K562 (cell line): ENCODE measurements around the gene DPH5. TPM values are rescaled to one million over a fixed set of nuclear protein-coding genes. Genes with fewer than 3 reads are reported as not detected.

Experiments
- ATAC-seq: fragments of 200-7000 bp; cut with Tn5 transposase; 3 replicates; pipeline ENCODE4 v1.9.1; 2020; ENCODE audit warnings: moderate library complexity
- BruUV-seq: library from RNA; stranded (reverse); fragments of 400-500 nt; replicated peaks from 2 replicates; lab custom pipeline; 2021; lab: Mats Ljungman, UMichigan
- CTCF ChIA-PET: fragments of 300-600 bp; formaldehyde crosslinking; extraction: SDS; loops from one replicate; lab custom pipeline; 2021; ENCODE audit warnings: low intra/inter-chr PET ratio; lab: Yijun Ruan, JAX
- POLR2A ChIA-PET: fragments of 300-600, 350-650 bp; sonication (Branson Sonifier 250); formaldehyde crosslinking; extraction: SDS; loops from one replicate; lab custom pipeline; 2021; ENCODE audit warnings: antibody characterized with exemption, inconsistent platforms; lab: Yijun Ruan, JAX
- DNase-seq, 4 experiments: peaks; one replicate each; pipeline versions ENCODE4 v3.0.0 to v3.0.0-alpha.2; 2011 to 2018; ENCODE audit warnings: low spot score in 3 of 4, mixed read lengths in 3 of 4; ENCODE audit errors: extremely low read depth in 1 of 4
- FAIRE-seq: peaks from 2 replicates; lab custom pipeline; 2011; peaks lifted over from hg19 to GRCh38; lab: Jason Lieb, UNC
- H2AFZ ChIP-seq: 2 replicates; pipeline ENCODE4 v1.6.0; 2011; ENCODE audit warnings: low read depth, low read length, control low read depth, inconsistent platforms
- H3K27ac ChIP-seq: fragments of 200-600 bp; 3 replicates; pipeline ENCODE4 v1.8.0; 2011; ENCODE audit warnings: low read depth, mild to moderate bottlenecking, control low read depth, inconsistent platforms, low read length, moderate library complexity, mixed read lengths; ENCODE audit errors: extremely low read depth
- H3K27me3 ChIP-seq, 2 experiments: fragments of 300-600 bp in 1 of 2; 2 replicates in 1 of 2; 3 replicates in 1 of 2; pipeline versions ENCODE4 v1.6.0 to v1.8.0; 2011; ENCODE audit warnings: inconsistent platforms in 2 of 2, low read length in 2 of 2, mild to moderate bottlenecking in 1 of 2, mixed read lengths in 1 of 2, moderate library complexity in 1 of 2; ENCODE audit not compliant: control insufficient read depth in 2 of 2, insufficient read depth in 2 of 2
- H3K36me3 ChIP-seq: fragments of 300-600 bp; 3 replicates; pipeline ENCODE4 v1.8.0; 2011; ENCODE audit warnings: mild to moderate bottlenecking, low read length, inconsistent platforms; ENCODE audit not compliant: control insufficient read depth, insufficient read depth
- H3K4me1 ChIP-seq, 2 experiments: fragments of 200-600 bp in 1 of 2; replicated peaks in 1 of 2; 2 replicates in 1 of 2; 3 replicates in 1 of 2; pipeline versions ENCODE4 v1.5.1 to v1.8.0; 2011; ENCODE audit warnings: inconsistent platforms in 2 of 2, low read length in 2 of 2, mild to moderate bottlenecking in 1 of 2, mixed read lengths in 1 of 2, moderate library complexity in 1 of 2; ENCODE audit not compliant: control insufficient read depth in 2 of 2, insufficient read depth in 2 of 2
- H3K4me2 ChIP-seq: 2 replicates; pipeline ENCODE4 v1.6.1; 2011; ENCODE audit warnings: low read length, control low read depth, inconsistent platforms, mixed read lengths; ENCODE audit not compliant: insufficient read depth
- H3K4me3 ChIP-seq: fragments of 200-600 bp; sonication (generic), shearing (Covaris generic); 2 replicates; pipeline ENCODE4 v1.5.1; 2016; ENCODE audit warnings: control low read depth, inconsistent platforms
- H3K79me2 ChIP-seq: fragments of 200-600 bp; 3 replicates; pipeline ENCODE4 v1.8.0; 2011; ENCODE audit warnings: low read length, inconsistent platforms; ENCODE audit not compliant: control insufficient read depth, insufficient read depth
- H3K9ac ChIP-seq, 2 experiments: 2 replicates each; pipeline versions ENCODE4 v1.6.0 to v1.6.1; 2011; ENCODE audit warnings: low read depth in 2 of 2, low read length in 2 of 2, control low read depth in 1 of 2, inconsistent platforms in 1 of 2, mild to moderate bottlenecking in 1 of 2, mixed read lengths in 1 of 2; ENCODE audit not compliant: insufficient read depth in 1 of 2
- H3K9me1 ChIP-seq: one replicate; pipeline ENCODE4 v1.6.0; 2011; ENCODE audit warnings: inconsistent platforms, mild to moderate bottlenecking, low read length, moderate library complexity; ENCODE audit not compliant: control insufficient read depth, insufficient read depth
- H3K9me3 ChIP-seq: replicated peaks from 2 replicates; pipeline ENCODE4 v1.5.1; 2011; ENCODE audit warnings: low read depth, low read length, inconsistent platforms; ENCODE audit not compliant: control insufficient read depth, insufficient read depth
- H4K20me1 ChIP-seq: replicated peaks from 2 replicates; pipeline ENCODE4 v1.6.1; 2011; ENCODE audit warnings: low read length, inconsistent platforms, mixed read lengths; ENCODE audit not compliant: control insufficient read depth, insufficient read depth
- BRCA1 ChIP-seq, 2 experiments: fragments of 450-650 bp in 1 of 2; sonication (generic) in 1 of 2; formaldehyde crosslinking in 1 of 2; IDR thresholded peaks; 2 replicates each; pipeline versions ENCODE4 v1.5.0 to v1.6.1; 2017 to 2020; ENCODE audit warnings: mild to moderate bottlenecking in 1 of 2, missing genetic modification reagents in 1 of 2
- CREB1 ChIP-seq, 2 experiments: sonication (generic) in 1 of 2; formaldehyde crosslinking in 1 of 2; IDR thresholded peaks; 2 replicates each; pipeline versions ENCODE4 v1.6.1 to v1.8.0; 2012 to 2022; ENCODE audit warnings: inconsistent platforms in 1 of 2, mild to moderate bottlenecking in 1 of 2, missing genetic modification reagents in 1 of 2, moderate library complexity in 1 of 2
- E2F5 ChIP-seq: sonication (generic); formaldehyde crosslinking; IDR thresholded peaks from 2 replicates; pipeline ENCODE4 v1.8.0; 2022; ENCODE audit warnings: mild to moderate bottlenecking, missing genetic modification reagents
- ERF ChIP-seq: fragments of 450-650 bp; formaldehyde crosslinking; IDR thresholded peaks from 2 replicates; pipeline ENCODE4 v1.4.0; 2020; ENCODE audit warnings: mild to moderate bottlenecking, mixed read lengths
- HDAC6 ChIP-seq: IDR thresholded peaks from 2 replicates; pipeline ENCODE4 v1.6.1; 2012; ENCODE audit warnings: low read depth, mild to moderate bottlenecking, control low read depth, inconsistent platforms, low read length, moderate library complexity
- HOMEZ ChIP-seq: fragments of 250-450 bp; sonication (Bioruptor Pico); IDR thresholded peaks from 2 replicates; pipeline ENCODE4 v1.4.0; 2020; ENCODE audit warnings: mild to moderate bottlenecking, moderate library complexity
- NRF1 ChIP-seq, 2 experiments: fragments of 450-650 bp; IDR thresholded peaks in 1 of 2; conservative IDR thresholded peaks in 1 of 2; 2 replicates each; pipeline ENCODE4 v1.6.1; 2014; ENCODE audit warnings: mild to moderate bottlenecking in 2 of 2
- RAD21 ChIP-seq, 2 experiments: fragments of 250-450 bp in 1 of 2; fragments of 450-650 bp in 1 of 2; sonication (Bioruptor Pico) in 1 of 2; formaldehyde crosslinking in 1 of 2; IDR thresholded peaks in 1 of 2; conservative IDR thresholded peaks in 1 of 2; 2 replicates each; pipeline versions ENCODE4 v1.4.0 to v1.8.0; 2020 to 2022; ENCODE audit warnings: mild to moderate bottlenecking in 2 of 2, moderate library complexity in 1 of 2
- RUNX1 ChIP-seq: sonication (generic); IDR thresholded peaks from 2 replicates; pipeline ENCODE4 v1.6.1; 2016; ENCODE audit warnings: antibody characterized with exemption, low read depth
- TBP ChIP-seq: optimal IDR thresholded peaks from 2 replicates; pipeline ENCODE3; 2011; ENCODE audit warnings: low read depth, low read length, improper control_type of control experiment
- U2AF2 ChIP-seq: fragments of 200-400 bp; formaldehyde crosslinking; optimal IDR thresholded peaks from 2 replicates; pipeline ENCODE3; 2017; ENCODE audit warnings: low read depth, mild to moderate bottlenecking, low read length
- ZBTB11 ChIP-seq, 3 experiments: fragments of 200-800 bp in 1 of 3; fragments of 250-450 bp in 1 of 3; fragments of 450-650 bp in 1 of 3; sonication (Bioruptor Pico) in 1 of 3; sonication (Bioruptor generic) in 1 of 3; formaldehyde crosslinking in 1 of 3; IDR thresholded peaks; 2 replicates each; pipeline versions ENCODE4 v1.6.1 to v1.8.0; 2016 to 2022; ENCODE audit warnings: mild to moderate bottlenecking in 2 of 3, missing genetic modification characterization in 2 of 3, missing compliant biosample characterization in 1 of 3, moderate library complexity in 1 of 3
- ZBTB7A ChIP-seq: IDR thresholded peaks from 2 replicates; pipeline ENCODE4 v1.6.1; 2011; ENCODE audit warnings: low read depth, mild to moderate bottlenecking, low read length, moderate library complexity, borderline replicate concordance; ENCODE audit not compliant: control insufficient read depth
- ZNF586 ChIP-seq: fragments of 450-650 bp; formaldehyde crosslinking; conservative IDR thresholded peaks from 2 replicates; pipeline ENCODE4 v1.4.0; 2020; ENCODE audit warnings: mild to moderate bottlenecking, moderate library complexity
- ZNF778 ChIP-seq: fragments of 450-650 bp; formaldehyde crosslinking; IDR thresholded peaks from 2 replicates; pipeline ENCODE4 v1.4.0; 2020; ENCODE audit warnings: mild to moderate bottlenecking, moderate library complexity
- in situ Hi-C: fragments of 300-500 bp; cut with MboI; formaldehyde crosslinking; loops from 4 replicates; pipeline ENCODE4 v1.15.0; 2018; ENCODE audit warnings: inconsistent platforms, mixed read lengths
- intact Hi-C: fragments of 100-400 bp; cut with micrococcal nuclease; formaldehyde crosslinking; loops from 2 replicates; pipeline ENCODE4 v1.14.2; 2022
- polyA plus RNA-seq, 8 experiments: library from polyadenylated mRNA; depleted of rRNA in 4 of 8; stranded (reverse) in 5 of 8; unstranded in 3 of 8; fragments of >200 nt; fragmentation: Nextera tagmentation in 2 of 8; fragmentation: Illumina TruSeq in 1 of 8; extraction: Ambion mirVana in 2 of 8; extraction: Trizol in 1 of 8; gene quantifications; 2 replicates each; pipeline versions ENCODE4 v1.2.1 to v1.2.3, GENCODE V29; 2011 to 2014; ENCODE audit warnings: inconsistent platforms in 1 of 8, missing spikeins in 1 of 8
- total RNA-seq, 7 experiments: library from RNA; depleted of rRNA in 6 of 7; stranded (reverse); fragments of >200 nt in 6 of 7; fragmentation: Illumina TruSeq in 2 of 7; extraction: Trizol in 2 of 7; gene quantifications; 2 replicates each; pipeline versions ENCODE4 v1.2.1 to v1.2.3, GENCODE V29; 2011 to 2021; ENCODE audit warnings: low replicate concordance in 1 of 7

DPH5 gene
- total and polyA plus RNA-seq, 9 of the 15 experiments (the other 6 are each of a cell fraction or from before 2014, with no cell fraction given), result 37.6 to 159 (median 89.7) TPM

- TF ChIP-seq RAD21 (CRISPR knock-in tag; conservative IDR thresholded peaks at IDR 0.05 in 1 of 2, IDR thresholded peaks at IDR 0.05 in 1 of 2), result no peak
These were observed 19.2 kb upstream of the DPH5 start (continued) for GRCh38 chr1:101044749-101045148.

GRCh38 chr1:101044259-101044658 is 18.7 kb upstream of the DPH5 start:
- no peaks in the 10 kb centered on the region for H3K27me3 ChIP-seq
- no peaks in the 10 kb centered on the region for H3K79me2 ChIP-seq
- H3K9me1 ChIP-seq, result no peaks in the 10 kb centered on the region
- POLR2A ChIA-PET, result interaction anchor here (1.0 to 1.4 kb wide), 2 partner anchors 13 to 31 kb away, joined by 3 read pairs; no protein-coding TSS in a partner anchor
- no peak overlapping the region for H3K9ac ChIP-seq
- H2AFZ ChIP-seq, result no peak overlapping the region
- H3K27ac ChIP-seq, result no peak overlapping the region
- no peak for FAIRE-seq
- no peak overlapping the region for H3K4me3 ChIP-seq
- no peak for DNase-seq
- no TSS peak for BruUV-seq
- peaks cover 16% of the 10 kb centered on the region for H3K9me3 ChIP-seq
- ATAC-seq, result no peak
- in situ Hi-C loops, result no loop called here
- CTCF ChIA-PET, result no interaction called here
- intact Hi-C loops, result no loop called here
- no peak overlapping the region for H3K4me2 ChIP-seq
- H4K20me1 ChIP-seq, result no peaks in the 10 kb centered on the region
- no peaks in the 10 kb centered on the region for H3K4me1 ChIP-seq
- peaks cover 22% of the 10 kb centered on the region; the same call in 2 of the 3 replicates for H3K36me3 ChIP-seq
- TF ChIP-seq ZNF778 (CRISPR knock-in tag) (no peak), HOMEZ (CRISPR knock-in tag) (no peak), BRCA1 (IDR thresholded peaks at IDR 0.05) (no peak), BRCA1 (CRISPR knock-in tag; IDR thresholded peaks at IDR 0.05) (no peak), ERF (CRISPR knock-in tag) (no peak), ZBTB7A (no peak), HDAC6 (no peak), RUNX1 (no peak), ZBTB11 (CRISPR knock-in tag; IDR thresholded peaks at IDR 0.05) (no peak), CREB1 (IDR thresholded peaks at IDR 0.05) (no peak), CREB1 (CRISPR knock-in tag; IDR thresholded peaks at IDR 0.05) (no peak), U2AF2 (no peak), NRF1 (conservative IDR thresholded peaks at IDR 0.05 in 1 of 2, IDR thresholded peaks at IDR 0.05 in 1 of 2) (no peak), ZNF586 (no peak), TBP (no peak), E2F5 (CRISPR knock-in tag) (no peak)
